ENCODE results near the gene TBC1D22A.

Gene TBC1D22A

GRCh38 chr22:46801826-46802607 is 39.6 kb downstream of the TBC1D22A start:
- no peak for DNase-seq (ENCODE audit: low spot score)

GRCh38 chr22:46802608-46803027 is 40.2 kb downstream of the TBC1D22A start:
- no peak overlapping the region for H3K4me3 ChIP-seq (ENCODE audit: severe bottlenecking)
- DNase-seq (ENCODE audit: low spot score) (no peak), ATAC-seq (ENCODE audit: low read depth) (no peak)
- H3K27me3 ChIP-seq (ENCODE audit: insufficient read depth, poor library complexity, severe bottlenecking), result no peaks in the 10 kb centered on the region
- no peaks in the 10 kb centered on the region for H3K9me3 ChIP-seq (ENCODE audit: severe bottlenecking)
- TF ChIP-seq CTCF (IDR thresholded peaks at IDR 0.05; ENCODE audit: poor library complexity, severe bottlenecking), result no peak
- H3K27ac ChIP-seq (ENCODE audit: poor library complexity, severe bottlenecking), result no peak overlapping the region
- H3K4me1 ChIP-seq (ENCODE audit: insufficient read depth, poor library complexity, severe bottlenecking), result no peaks in the 10 kb centered on the region
- H3K36me3 ChIP-seq (ENCODE audit: low read depth), result peaks cover 29% of the 10 kb centered on the region

More at GRCh38 chr22:46801826-46802607, 39.6 kb downstream of the TBC1D22A start:
- no peaks in the 10 kb centered on the region for H3K9me3 ChIP-seq (ENCODE audit: severe bottlenecking)
- H3K4me1 ChIP-seq (ENCODE audit: insufficient read depth, poor library complexity, severe bottlenecking), result no peaks in the 10 kb centered on the region
- no peak overlapping the region for H3K27ac ChIP-seq (ENCODE audit: poor library complexity, severe bottlenecking)
- no peak overlapping the region for H3K4me3 ChIP-seq (ENCODE audit: severe bottlenecking)
- ATAC-seq (ENCODE audit: low read depth), result no peak
- no peak for TF ChIP-seq CTCF (IDR thresholded peaks at IDR 0.05; ENCODE audit: poor library complexity, severe bottlenecking)
- no peaks in the 10 kb centered on the region for H3K27me3 ChIP-seq (ENCODE audit: insufficient read depth, poor library complexity, severe bottlenecking)
- H3K36me3 ChIP-seq (ENCODE audit: low read depth), result peaks cover 34% of the 10 kb centered on the region

- Histone ChIP-seq H3K36me3 (ENCODE audit: low read depth) (peaks cover 23% of the 10 kb centered on the region), H3K4me3 (ENCODE audit: severe bottlenecking) (no peak overlapping the region), H3K9me3 (ENCODE audit: severe bottlenecking) (no peaks in the 10 kb centered on the region), H3K27ac (ENCODE audit: poor library complexity, severe bottlenecking) (no peak overlapping the region), H3K27me3 (ENCODE audit: insufficient read depth, poor library complexity, severe bottlenecking) (no peaks in the 10 kb centered on the region), H3K4me1 (ENCODE audit: insufficient read depth, poor library complexity, severe bottlenecking) (no peaks in the 10 kb centered on the region)
- TF ChIP-seq CTCF (IDR thresholded peaks at IDR 0.05; ENCODE audit: poor library complexity, severe bottlenecking), result peak; percentile 94
- no peak for DNase-seq (ENCODE audit: low spot score)
- peak; percentile 78 for ATAC-seq (ENCODE audit: low read depth)
Measured at GRCh38 chr22:46803031-46803880, 40.8 kb downstream of the TBC1D22A start.

- H3K4me3 ChIP-seq (ENCODE audit: severe bottlenecking), result no peak overlapping the region
- H3K27ac ChIP-seq (ENCODE audit: poor library complexity, severe bottlenecking), result no peak overlapping the region
- H3K27me3 ChIP-seq (ENCODE audit: insufficient read depth, poor library complexity, severe bottlenecking), result no peaks in the 10 kb centered on the region
- ATAC-seq (ENCODE audit: low read depth), result no peak
- no peak for TF ChIP-seq CTCF (IDR thresholded peaks at IDR 0.05; ENCODE audit: poor library complexity, severe bottlenecking)
- no peaks in the 10 kb centered on the region for H3K4me1 ChIP-seq (ENCODE audit: insufficient read depth, poor library complexity, severe bottlenecking)
- DNase-seq (ENCODE audit: low spot score), result no peak
- no peaks in the 10 kb centered on the region for H3K9me3 ChIP-seq (ENCODE audit: severe bottlenecking)
- H3K36me3 ChIP-seq (ENCODE audit: low read depth), result peaks cover 23% of the 10 kb centered on the region
Measured at GRCh38 chr22:46803936-46804335, 41.5 kb downstream of the TBC1D22A start.

All from RWPE2 (cell line).